PC-9 (cell line): ENCODE data around the gene IQCM. TPM values are rescaled to one million over a fixed set of nuclear protein-coding genes. Genes with fewer than 3 reads are reported as not detected.

Experiments
- BruUV-seq: library from RNA; stranded (reverse); fragments of 400-500 nt; replicated peaks from 2 replicates; lab custom pipeline; 2021; lab: Mats Ljungman, UMichigan
- CTCF ChIA-PET: fragments of 300-600 bp; sonication (Branson Sonifier 250); formaldehyde crosslinking; loops from one replicate; lab custom pipeline; 2022; ENCODE audit warnings: antibody characterized with exemption; lab: Charles Lee
- POLR2A ChIA-PET: fragments of 300-600 bp; sonication (Branson Sonifier 250); formaldehyde crosslinking; loops from one replicate; lab custom pipeline; 2022; ENCODE audit warnings: antibody characterized with exemption; ENCODE audit not compliant: unreplicated experiment; lab: Charles Lee
- DNase-seq, 2 experiments: peaks; one replicate each; pipeline versions ENCODE4 v3.0.0 to v3.0.0-alpha.2; 2015 to 2022; ENCODE audit warnings: mixed read lengths in 1 of 2
- H2AFZ ChIP-seq: fragments of 200-600 bp; sonication (generic); 2 replicates; pipeline ENCODE4 v1.8.1; 2017; ENCODE audit warnings: antibody characterized with exemption
- H3F3A ChIP-seq: fragments of 200-600 bp; sonication (generic); 2 replicates; pipeline ENCODE4 v1.8.1; 2017; ENCODE audit warnings: antibody characterized with exemption, mild to moderate bottlenecking, low read depth; ENCODE audit not compliant: insufficient read depth
- H3K27ac ChIP-seq: fragments of 200-600 bp; sonication (generic); 2 replicates; pipeline ENCODE4 v1.6.1; 2016; ENCODE audit warnings: mixed run types
- H3K27me3 ChIP-seq: fragments of 200-600 bp; sonication (generic); 2 replicates; pipeline ENCODE4 v1.6.1; 2016; ENCODE audit warnings: low read depth, mixed run types; ENCODE audit not compliant: insufficient read depth
- H3K36me3 ChIP-seq: fragments of 200-600 bp; sonication (generic); 2 replicates; pipeline ENCODE4 v1.6.1; 2016; ENCODE audit warnings: low read depth, mixed run types
- H3K4me1 ChIP-seq: fragments of 200-600 bp; sonication (generic); replicated peaks from 2 replicates; pipeline ENCODE4 v1.6.1; 2016; ENCODE audit warnings: mixed run types; ENCODE audit not compliant: insufficient read depth
- H3K4me2 ChIP-seq: fragments of 200-600 bp; sonication (generic); 2 replicates; pipeline ENCODE4 v1.6.1; 2017; ENCODE audit warnings: mixed run types
- H3K4me3 ChIP-seq: fragments of 200-600 bp; sonication (generic); 2 replicates; pipeline ENCODE4 v1.6.1; 2016; ENCODE audit warnings: mixed run types
- H3K79me2 ChIP-seq: fragments of 200-600 bp; sonication (generic); 2 replicates; pipeline ENCODE4 v1.6.1; 2017; ENCODE audit warnings: low read depth, mixed run types
- H3K9me2 ChIP-seq: fragments of 200-600 bp; sonication (generic); 2 replicates; pipeline ENCODE4 v1.8.1; 2017; ENCODE audit warnings: mild to moderate bottlenecking; ENCODE audit not compliant: insufficient read depth
- H3K9me3 ChIP-seq: fragments of 200-600 bp; sonication (generic); 2 replicates; pipeline ENCODE4 v1.8.1; 2016; ENCODE audit warnings: low read depth; ENCODE audit not compliant: insufficient read depth
- H4K20me1 ChIP-seq: fragments of 200-600 bp; sonication (generic); 2 replicates; pipeline ENCODE4 v1.8.1; 2017; ENCODE audit not compliant: insufficient read depth
- CTCF ChIP-seq: fragments of 200-600 bp; sonication (generic); conservative IDR thresholded peaks from 2 replicates; pipeline ENCODE4 v1.6.1; 2017; ENCODE audit warnings: mixed run types, antibody characterized with exemption, mild to moderate bottlenecking, moderate library complexity
- EZH2 ChIP-seq: fragments of 200-600 bp; sonication (generic); IDR thresholded peaks from 2 replicates; pipeline ENCODE4 v1.8.0; 2017; ENCODE audit warnings: antibody characterized with exemption, low read depth
- intact Hi-C: fragments of 100-400 bp; cut with micrococcal nuclease; formaldehyde crosslinking; loops from one replicate; pipeline ENCODE4 v1.10.0; 2022; ENCODE audit not compliant: unreplicated experiment
- total RNA-seq: library from RNA; stranded (reverse); gene quantifications from 2 replicates; pipeline ENCODE4 v1.2.3, GENCODE V29; 2021

IQCM gene
- total RNA-seq, 1 experiment from 2014 or later, result not detected

- H3K36me3 ChIP-seq, result no peaks in the 10 kb centered on the region
- no peak for DNase-seq
- POLR2A ChIA-PET, result no interaction called here
- H2AFZ ChIP-seq, result no peak overlapping the region
- intact Hi-C loops, result no loop called here
- no peaks in the 10 kb centered on the region for H3K79me2 ChIP-seq
- BruUV-seq, result no TSS peak
- CTCF ChIA-PET, result no interaction called here
- H3K27me3 ChIP-seq, result no peaks in the 10 kb centered on the region
- H3K9me3 ChIP-seq, result no peaks in the 10 kb centered on the region
- H3F3A ChIP-seq, result no peaks in the 10 kb centered on the region
- H3K27ac ChIP-seq, result no peak overlapping the region
- H3K9me2 ChIP-seq, result no peaks in the 10 kb centered on the region
- H3K4me3 ChIP-seq, result no peak overlapping the region
- TF ChIP-seq EZH2 (no peak), CTCF (no peak)
- 0 out of 2 replicates have a peak, but pooled peaks cover 4% of the 10 kb centered on the region for H3K4me1 ChIP-seq
- H4K20me1 ChIP-seq, result no peaks in the 10 kb centered on the region
- H3K4me2 ChIP-seq, result no peak overlapping the region
These were observed 9.7 kb upstream of the IQCM start for GRCh38 chr4:149825336-149825735.

GRCh38 chr4:149823769-149824221 lies 8.2 kb upstream of the IQCM start:
- no TSS peak for BruUV-seq
- H4K20me1 ChIP-seq, result no peaks in the 10 kb centered on the region
- no peak for DNase-seq
- no peak overlapping the region for H2AFZ ChIP-seq
- H3F3A ChIP-seq, result no peaks in the 10 kb centered on the region
- TF ChIP-seq CTCF (no peak), EZH2 (no peak)
- H3K4me3 ChIP-seq, result no peak overlapping the region
- H3K27ac ChIP-seq, result no peak overlapping the region
- H3K36me3 ChIP-seq, result no peaks in the 10 kb centered on the region
- ChIA-PET CTCF (no interaction called here), POLR2A (no interaction called here)
- no peaks in the 10 kb centered on the region for H3K79me2 ChIP-seq
- no peaks in the 10 kb centered on the region for H3K27me3 ChIP-seq
- H3K4me1 ChIP-seq, result 0 out of 2 replicates have a peak, but pooled peaks cover 4% of the 10 kb centered on the region
- H3K4me2 ChIP-seq, result peak overlapping the region; percentile 7; the same call in 1 of the 2 replicates
- H3K9me3 ChIP-seq, result no peaks in the 10 kb centered on the region
- intact Hi-C loops, result no loop called here
- H3K9me2 ChIP-seq, result no peaks in the 10 kb centered on the region

GRCh38 chr4:149801416-149801815 lies 14.2 kb downstream of the IQCM start:
- Histone ChIP-seq H3K27ac (no peak overlapping the region), H3K27me3 (no peaks in the 10 kb centered on the region), H4K20me1 (no peaks in the 10 kb centered on the region), H3K9me2 (no peaks in the 10 kb centered on the region), H3K36me3 (no peaks in the 10 kb centered on the region), H3K4me1 (no peaks in the 10 kb centered on the region), H3F3A (no peaks in the 10 kb centered on the region), H3K79me2 (no peaks in the 10 kb centered on the region), H3K4me3 (no peak overlapping the region), H3K9me3 (no peaks in the 10 kb centered on the region), H2AFZ (no peak overlapping the region), H3K4me2 (no peak overlapping the region)
- DNase-seq, result no peak
- ChIA-PET POLR2A (no interaction called here), CTCF (no interaction called here)
- no peak for TF ChIP-seq EZH2
- TF ChIP-seq CTCF, result no peak
- no TSS peak for BruUV-seq
- intact Hi-C loops, result no loop called here
